ENCODE data around the gene TIMM17A.

DNA sequence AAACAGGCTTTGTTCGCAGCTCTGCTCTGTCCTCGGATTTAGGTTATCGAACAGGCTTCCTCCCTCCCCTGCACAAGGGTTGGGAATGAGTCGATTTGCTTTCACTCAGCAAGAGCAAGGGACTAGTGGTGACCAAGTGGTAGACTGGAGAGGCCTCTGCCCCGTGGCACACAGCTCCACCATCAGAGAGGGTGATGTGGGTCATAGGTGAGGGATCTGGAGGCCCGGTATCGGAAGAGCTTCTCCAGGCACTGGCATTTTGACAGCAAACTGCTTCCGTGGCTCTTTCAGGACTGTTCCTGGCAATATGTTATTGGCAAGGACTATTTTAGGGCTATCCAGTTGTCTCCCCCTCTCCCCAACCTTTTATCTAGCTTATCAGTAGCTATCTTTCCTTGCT lies 52.0 kb downstream of the TIMM17A start:
- TF ChIP-seq, protein P1, sequence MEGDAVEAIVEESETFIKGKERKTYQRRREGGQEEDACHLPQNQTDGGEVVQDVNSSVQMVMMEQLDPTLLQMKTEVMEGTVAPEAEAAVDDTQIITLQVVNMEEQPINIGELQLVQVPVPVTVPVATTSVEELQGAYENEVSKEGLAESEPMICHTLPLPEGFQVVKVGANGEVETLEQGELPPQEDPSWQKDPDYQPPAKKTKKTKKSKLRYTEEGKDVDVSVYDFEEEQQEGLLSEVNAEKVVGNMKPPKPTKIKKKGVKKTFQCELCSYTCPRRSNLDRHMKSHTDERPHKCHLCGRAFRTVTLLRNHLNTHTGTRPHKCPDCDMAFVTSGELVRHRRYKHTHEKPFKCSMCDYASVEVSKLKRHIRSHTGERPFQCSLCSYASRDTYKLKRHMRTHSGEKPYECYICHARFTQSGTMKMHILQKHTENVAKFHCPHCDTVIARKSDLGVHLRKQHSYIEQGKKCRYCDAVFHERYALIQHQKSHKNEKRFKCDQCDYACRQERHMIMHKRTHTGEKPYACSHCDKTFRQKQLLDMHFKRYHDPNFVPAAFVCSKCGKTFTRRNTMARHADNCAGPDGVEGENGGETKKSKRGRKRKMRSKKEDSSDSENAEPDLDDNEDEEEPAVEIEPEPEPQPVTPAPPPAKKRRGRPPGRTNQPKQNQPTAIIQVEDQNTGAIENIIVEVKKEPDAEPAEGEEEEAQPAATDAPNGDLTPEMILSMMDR (IDR thresholded peaks at IDR 0.05; ENCODE audit: insufficient read depth, low read depth, low read length): no peak
- no peak for TF ChIP-seq EZH2 (IDR thresholded peaks at IDR 0.05; ENCODE audit: insufficient read depth, low read length)
